Duodenal mucosa (tissue), 2 donors: ENCODE measurements around the gene LRRC59.

Experiments
- H3K27ac ChIP-seq: one replicate; pipeline ENCODE4 v1.7.0; 2013; ENCODE audit warnings: low read depth, low read length
- H3K27me3 ChIP-seq, 2 donors: one replicate each; pipeline ENCODE4 v1.7.0; 2013; ENCODE audit warnings: low read length in 2 of 2, control low read depth in 1 of 2; ENCODE audit not compliant: insufficient read depth in 2 of 2, control insufficient read depth in 1 of 2
- H3K36me3 ChIP-seq, 2 donors: one replicate each; pipeline ENCODE4 v1.7.0; 2013; ENCODE audit warnings: low read length in 2 of 2, control low read depth in 1 of 2; ENCODE audit not compliant: insufficient read depth in 2 of 2, control insufficient read depth in 1 of 2
- H3K4me1 ChIP-seq, 2 donors: one replicate each; pipeline ENCODE4 v1.7.0; 2013; ENCODE audit warnings: low read length in 2 of 2, control low read depth in 1 of 2; ENCODE audit not compliant: insufficient read depth in 2 of 2, control insufficient read depth in 1 of 2
- H3K4me3 ChIP-seq, 2 donors: one replicate each; pipeline ENCODE4 v1.7.0; 2013; ENCODE audit warnings: low read length in 2 of 2, low read depth in 1 of 2
- H3K9ac ChIP-seq, 2 donors: one replicate each; pipeline ENCODE4 v1.7.0; 2013; ENCODE audit warnings: low read length in 2 of 2, low read depth in 1 of 2
- H3K9me3 ChIP-seq, 2 donors: one replicate each; pipeline ENCODE4 v1.7.0; 2013; ENCODE audit warnings: low read length in 2 of 2, control low read depth in 1 of 2; ENCODE audit not compliant: control insufficient read depth in 1 of 2

Gene LRRC59

DNA sequence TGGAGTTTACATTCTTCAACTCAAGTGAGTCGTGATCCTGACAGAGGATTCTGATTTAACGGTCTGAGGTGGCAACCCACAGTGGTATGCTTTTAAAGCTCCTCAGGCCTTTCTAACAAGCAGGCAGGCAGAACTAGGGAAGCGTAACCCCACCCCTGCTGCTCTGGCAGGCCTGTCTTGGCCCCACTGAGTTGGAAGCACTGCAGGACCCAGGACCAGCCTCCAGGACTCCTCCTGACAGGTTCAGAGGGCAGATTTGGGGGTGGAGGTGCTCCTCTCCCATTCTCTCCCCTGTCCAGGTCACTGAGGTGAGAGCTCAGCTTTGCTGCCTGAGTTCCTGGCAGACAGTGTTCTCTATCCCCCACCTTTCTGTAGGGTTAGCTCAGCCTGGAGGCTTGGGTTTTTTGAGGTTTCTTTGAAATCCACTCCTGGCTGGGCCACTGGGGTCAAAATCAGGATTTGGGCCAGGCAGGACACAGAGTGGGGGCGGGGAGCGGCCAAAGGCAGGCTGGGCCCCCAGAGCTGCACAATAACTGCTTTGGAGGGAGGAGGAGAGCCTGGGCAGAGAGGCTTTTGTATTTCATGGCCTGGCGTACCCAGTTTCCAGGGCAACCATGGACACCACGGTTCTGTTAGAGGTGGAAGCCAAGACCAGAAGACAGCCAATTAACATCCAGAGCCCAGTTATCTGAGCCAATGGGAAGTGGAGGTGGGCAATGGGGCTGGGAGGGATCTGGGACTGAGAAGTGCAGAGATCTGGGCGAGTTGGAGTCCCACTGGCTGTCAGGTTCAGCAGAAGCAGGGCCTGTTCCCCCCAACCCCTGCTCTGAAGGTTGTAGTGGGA, 33.9 kb downstream of the LRRC59 start:
- peaks cover 12 to 51% of the 10 kb centered on the region in 2 donors for H3K36me3 ChIP-seq
- H3K27me3 ChIP-seq = no peaks in the 10 kb centered on the region
- no peak overlapping the region for H3K4me3 ChIP-seq
- no peaks in the 10 kb centered on the region for H3K9me3 ChIP-seq
- no peak overlapping the region for H3K9ac ChIP-seq
- peaks cover 7 to 12% of the 10 kb centered on the region in 2 donors for H3K4me1 ChIP-seq
- H3K27ac ChIP-seq = no peak overlapping the region

DNA sequence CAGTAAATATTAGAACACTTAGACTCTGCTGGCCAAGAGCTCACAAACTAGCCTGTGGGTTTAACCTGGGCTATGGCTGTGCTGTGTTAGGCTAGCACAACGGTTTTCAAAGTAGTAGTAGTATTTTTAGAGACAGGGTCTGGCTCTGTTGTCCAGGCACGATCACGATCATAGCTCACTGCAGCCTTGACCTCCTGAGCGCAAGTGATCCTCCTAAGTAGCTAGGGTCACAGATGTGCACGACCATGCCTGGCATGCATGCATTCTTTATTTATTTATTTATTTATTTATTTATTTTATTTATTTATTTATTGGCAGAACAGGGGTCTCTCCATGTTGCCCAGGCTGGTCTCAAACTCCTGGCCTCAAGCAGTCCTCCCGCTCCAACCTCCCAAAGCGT, 34.7 kb downstream of the LRRC59 start:
- no peak overlapping the region for H3K9ac ChIP-seq
- no peak overlapping the region for H3K27ac ChIP-seq
- peaks cover 9 to 51% of the 10 kb centered on the region in 2 donors for H3K36me3 ChIP-seq
- peaks cover 7 to 12% of the 10 kb centered on the region in 2 donors for H3K4me1 ChIP-seq
- no peaks in the 10 kb centered on the region for H3K9me3 ChIP-seq
- H3K4me3 ChIP-seq = no peak overlapping the region
- H3K27me3 ChIP-seq = no peaks in the 10 kb centered on the region

DNA sequence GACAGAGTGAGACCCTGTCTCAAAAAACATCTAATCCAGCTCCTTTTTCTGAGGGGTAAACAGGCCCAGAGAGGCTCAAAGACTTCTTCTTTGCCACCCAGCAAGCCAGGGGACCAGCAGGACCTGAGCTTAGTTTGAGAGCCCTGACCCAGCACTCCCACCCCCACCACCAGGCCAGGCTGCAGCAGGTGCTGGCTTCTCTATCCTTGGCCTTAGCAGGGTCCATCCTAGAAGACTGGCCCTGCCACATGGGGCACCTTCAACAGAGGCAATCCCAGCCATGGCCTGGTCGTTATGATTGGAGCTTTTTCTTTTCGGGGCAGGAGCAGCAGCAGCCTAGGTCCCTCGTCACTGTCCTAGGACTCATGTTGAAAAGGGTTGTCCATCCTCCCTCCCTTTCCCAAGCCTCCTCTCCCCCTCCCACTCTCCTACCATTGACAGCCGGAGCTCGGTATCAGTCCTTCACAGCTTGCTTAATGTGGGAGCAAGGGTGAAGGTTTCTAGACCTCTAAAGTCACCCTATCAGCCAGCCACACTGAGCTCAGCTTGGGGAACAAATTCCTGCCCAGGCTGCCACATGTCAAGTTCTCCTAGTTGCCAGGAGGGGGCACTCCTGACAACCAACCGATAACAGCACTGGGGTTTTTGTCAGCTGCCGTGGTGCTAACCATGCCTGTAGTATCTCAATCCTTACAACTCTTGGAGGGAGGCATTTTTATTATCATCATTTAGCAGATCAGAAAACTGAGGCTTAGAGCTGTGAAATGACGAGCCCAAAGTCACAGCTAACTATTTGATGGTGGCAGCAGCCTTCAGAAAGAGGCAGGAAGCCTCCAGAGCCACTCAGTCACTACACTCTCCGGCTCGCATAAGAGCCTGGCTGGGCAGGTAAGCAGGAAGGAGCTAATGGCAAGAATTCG, 35.5 kb downstream of the LRRC59 start:
- Histone ChIP-seq H3K27me3 (no peaks in the 10 kb centered on the region), H3K4me1 (peaks cover 7 to 12% of the 10 kb centered on the region in 2 donors), H3K9me3 (no peaks in the 10 kb centered on the region), H3K9ac (no peak overlapping the region), H3K36me3 (peaks cover 14 to 48% of the 10 kb centered on the region in 2 donors), H3K27ac (no peak overlapping the region), H3K4me3 (no peak overlapping the region)

DNA sequence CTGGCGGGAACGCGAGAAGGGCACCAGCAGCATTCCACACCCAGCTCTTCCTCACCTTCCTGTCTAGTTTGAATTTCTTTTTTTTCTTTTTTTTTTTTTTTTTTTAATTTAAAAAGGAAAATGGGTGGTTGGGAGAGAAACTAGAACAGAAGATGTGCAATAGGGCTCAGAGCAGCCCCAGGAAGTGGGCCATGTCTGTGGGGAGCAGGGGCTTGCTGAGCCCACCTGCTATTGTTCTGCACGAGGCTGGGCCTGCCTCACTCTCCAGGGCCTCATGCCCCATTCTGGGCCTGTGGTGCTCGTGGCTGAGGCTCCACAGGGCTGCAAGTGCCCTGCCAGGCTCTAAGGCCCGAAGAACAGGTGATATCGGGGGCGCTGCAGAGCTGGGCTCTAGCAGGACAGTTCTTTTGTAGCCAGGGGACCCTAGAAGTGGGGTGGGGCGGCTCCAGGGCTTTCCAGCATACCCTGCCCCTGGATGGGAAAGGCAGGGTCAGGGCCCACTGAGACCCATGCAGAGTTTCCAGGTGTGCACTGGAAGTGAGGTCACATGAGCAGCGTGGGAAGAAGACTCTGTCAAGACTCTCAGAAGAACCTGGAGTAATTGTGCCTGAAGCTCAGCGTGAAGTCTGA, 36.7 kb downstream of the LRRC59 start:
- no peak overlapping the region for H3K4me3 ChIP-seq
- H3K9me3 ChIP-seq = no peaks in the 10 kb centered on the region
- H3K27ac ChIP-seq = no peak overlapping the region
- no peaks in the 10 kb centered on the region for H3K27me3 ChIP-seq
- H3K9ac ChIP-seq = no peak overlapping the region
- peaks cover 20 to 49% of the 10 kb centered on the region in 2 donors for H3K36me3 ChIP-seq
- peaks cover 7 to 12% of the 10 kb centered on the region in 2 donors for H3K4me1 ChIP-seq

DNA sequence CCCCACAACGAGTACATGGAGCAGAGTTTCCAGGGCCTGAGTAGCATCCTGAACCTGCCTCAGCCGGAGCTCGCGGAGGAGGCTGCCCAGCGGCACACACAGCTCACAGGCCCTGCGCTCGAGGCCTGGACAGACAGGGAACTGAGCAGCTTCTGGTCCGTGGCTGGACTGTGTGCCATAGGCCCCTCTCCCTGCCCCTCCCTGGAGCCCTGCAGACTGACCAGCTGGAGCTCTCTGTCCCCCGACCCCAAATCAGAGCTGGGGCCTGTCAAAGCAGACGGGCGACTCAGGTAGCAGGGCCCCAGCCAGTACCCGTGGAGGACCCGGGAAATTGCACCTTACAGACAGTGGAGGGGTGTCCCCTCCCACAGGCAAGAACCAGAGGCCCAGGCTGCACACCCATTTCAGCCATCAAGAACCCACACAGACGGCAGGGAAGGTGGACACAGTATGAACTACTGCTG, 37.3 kb downstream of the LRRC59 start:
- Histone ChIP-seq H3K36me3 (peaks cover 25 to 55% of the 10 kb centered on the region in 2 donors), H3K27ac (no peak overlapping the region), H3K4me3 (no peak overlapping the region), H3K9ac (no peak overlapping the region), H3K27me3 (no peaks in the 10 kb centered on the region), H3K4me1 (peaks cover 7 to 12% of the 10 kb centered on the region in 2 donors), H3K9me3 (no peaks in the 10 kb centered on the region)

DNA sequence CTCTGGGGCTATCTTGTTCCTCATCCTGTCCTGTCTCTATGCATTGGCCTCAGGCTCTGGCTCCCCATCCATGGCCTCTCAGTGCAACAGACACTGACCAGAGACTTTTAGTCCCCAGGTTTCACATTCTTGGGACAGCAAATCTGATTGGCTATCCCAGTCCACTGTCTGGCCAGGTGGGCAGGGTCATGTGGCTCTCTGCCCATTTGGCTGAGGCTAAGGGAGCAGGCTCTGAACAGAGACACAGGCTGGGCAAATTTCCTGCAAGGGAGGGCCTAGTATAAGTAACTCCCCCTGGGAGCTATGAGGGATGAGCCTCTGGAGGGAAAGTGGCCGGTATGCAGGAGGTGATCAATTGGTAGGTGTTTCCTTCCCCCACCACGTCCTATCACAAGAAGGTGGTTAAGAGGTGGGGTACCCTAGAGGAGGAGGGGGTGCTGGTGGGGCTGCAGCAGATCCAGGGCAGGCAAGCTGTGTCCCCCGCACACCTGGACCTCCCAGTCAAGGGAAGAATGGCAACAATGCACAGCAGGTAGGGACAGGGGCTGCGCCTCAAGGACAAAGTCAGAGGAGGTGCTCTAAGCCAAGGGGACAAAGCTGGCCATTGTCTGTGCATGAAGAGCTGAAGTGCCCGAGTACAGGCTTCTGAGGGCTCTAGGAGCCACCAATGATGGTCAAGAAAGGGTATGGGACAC, 38.2 kb downstream of the LRRC59 start:
- peaks cover 34 to 58% of the 10 kb centered on the region in 2 donors for H3K36me3 ChIP-seq

DNA sequence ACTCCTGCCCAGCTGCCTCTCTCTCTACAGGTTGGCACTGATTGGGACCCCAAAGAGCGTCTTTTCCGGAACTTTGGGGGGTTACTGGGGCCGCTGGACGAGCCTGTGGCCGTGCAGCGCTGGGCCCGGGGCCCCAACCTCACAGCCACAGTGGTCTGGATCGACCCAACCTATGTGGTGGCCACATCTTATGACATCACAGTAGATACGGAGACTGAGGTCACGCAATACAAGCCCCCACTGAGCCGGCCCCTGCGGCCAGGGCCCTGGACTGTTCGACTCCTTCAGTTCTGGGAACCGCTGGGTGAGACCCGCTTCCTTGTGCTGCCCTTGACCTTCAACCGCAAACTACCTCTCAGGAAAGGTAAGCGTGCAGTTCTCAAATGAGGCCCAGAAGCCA, 39.1 kb downstream of the LRRC59 start:
- H3K27ac ChIP-seq = no peak overlapping the region
- no peaks in the 10 kb centered on the region for H3K27me3 ChIP-seq
- peaks cover 34 to 66% of the 10 kb centered on the region in 2 donors for H3K36me3 ChIP-seq
- no peaks in the 10 kb centered on the region for H3K9me3 ChIP-seq
- H3K4me1 ChIP-seq = peaks cover 7% of the 10 kb centered on the region in 2 donors
- no peak overlapping the region for H3K9ac ChIP-seq
- no peak overlapping the region for H3K4me3 ChIP-seq

More for the DNA sequence above, 38.2 kb downstream of the LRRC59 start:
- Histone ChIP-seq H3K27me3 (no peaks in the 10 kb centered on the region), H3K4me1 (peaks cover 7 to 9% of the 10 kb centered on the region in 2 donors), H3K4me3 (no peak overlapping the region), H3K9ac (no peak overlapping the region), H3K9me3 (no peaks in the 10 kb centered on the region), H3K27ac (no peak overlapping the region)

DNA sequence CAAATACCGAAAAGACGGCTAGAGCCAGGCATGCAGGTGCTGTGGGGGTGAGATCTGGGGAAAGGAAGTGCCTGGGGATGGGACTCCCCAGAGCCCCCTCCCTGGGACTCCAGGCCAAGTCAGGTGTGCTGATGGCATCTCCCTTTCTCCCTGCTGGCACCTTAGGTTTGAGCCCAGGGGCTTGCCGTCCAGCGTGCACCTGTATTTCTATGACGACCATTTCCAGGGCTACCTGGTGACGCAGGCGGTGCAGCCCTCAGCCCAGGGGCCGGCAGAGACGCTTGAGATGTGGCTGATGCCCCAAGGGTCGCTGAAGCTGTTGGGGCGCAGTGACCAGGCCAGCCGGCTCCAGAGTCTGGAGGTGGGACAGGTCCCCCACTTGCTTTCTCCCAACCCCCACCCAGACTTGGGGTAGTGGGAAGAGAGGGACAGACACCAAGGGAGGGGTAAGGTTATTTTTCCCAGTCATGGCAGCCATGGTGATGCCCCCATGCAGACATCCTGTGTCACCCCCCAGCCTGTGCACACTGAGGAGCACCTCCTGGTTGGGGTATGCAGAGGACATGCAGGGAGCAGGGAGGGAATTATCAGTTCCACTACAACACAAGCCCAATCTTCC, 40.3 kb downstream of the LRRC59 start:
- no peaks in the 10 kb centered on the region for H3K27me3 ChIP-seq
- no peak overlapping the region for H3K27ac ChIP-seq
- H3K9ac ChIP-seq = no peak overlapping the region
- no peak overlapping the region for H3K4me3 ChIP-seq
- peaks cover under 1 to 4% of the 10 kb centered on the region in 2 donors for H3K4me1 ChIP-seq
- H3K36me3 ChIP-seq = peaks cover 34 to 66% of the 10 kb centered on the region in 2 donors
- no peaks in the 10 kb centered on the region for H3K9me3 ChIP-seq

DNA sequence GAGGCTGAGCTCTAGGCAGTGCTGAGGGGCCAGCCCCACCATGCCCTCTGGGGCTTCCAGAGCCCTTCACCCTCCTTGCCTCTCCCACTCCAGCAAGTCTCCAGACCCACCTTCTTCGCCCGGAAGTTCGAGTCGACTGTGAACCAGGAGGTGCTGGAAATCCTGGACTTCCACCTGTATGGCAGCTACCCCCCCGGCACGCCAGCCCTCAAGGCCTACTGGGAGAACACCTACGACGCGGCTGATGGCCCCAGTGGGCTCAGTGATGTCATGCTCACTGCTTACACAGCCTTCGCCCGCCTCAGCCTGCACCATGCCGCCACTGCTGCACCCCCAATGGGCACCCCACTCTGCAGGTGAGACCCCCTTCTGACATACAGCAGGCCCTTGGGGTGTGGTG, 40.9 kb downstream of the LRRC59 start:
- H3K4me1 ChIP-seq = no peaks in the 10 kb centered on the region
- H3K27ac ChIP-seq = no peak overlapping the region
- no peak overlapping the region for H3K9ac ChIP-seq
- no peaks in the 10 kb centered on the region for H3K27me3 ChIP-seq
- no peak overlapping the region for H3K4me3 ChIP-seq
- H3K9me3 ChIP-seq = no peaks in the 10 kb centered on the region
- H3K36me3 ChIP-seq = peaks cover 34 to 66% of the 10 kb centered on the region in 2 donors
